NCI-H1105 treated with DMSO at 0.1 percent for 48 hours (cell line): ENCODE measurements around the gene NXPH1.

Source experiments
- DNase-seq: peaks from one replicate; lab custom pipeline; 2025; lab: John Stamatoyannopoulos, UW

Gene NXPH1

GRCh38 chr7:8594115-8594514 lies 160.7 kb downstream of the NXPH1 start:
- no peak for DNase-seq

- DNase-seq, result peak; percentile 94
Measured at GRCh38 chr7:8597565-8597964, 164.2 kb downstream of the NXPH1 start.

GRCh38 chr7:8601121-8601520 lies 167.7 kb downstream of the NXPH1 start:
- no peak for DNase-seq

DNA sequence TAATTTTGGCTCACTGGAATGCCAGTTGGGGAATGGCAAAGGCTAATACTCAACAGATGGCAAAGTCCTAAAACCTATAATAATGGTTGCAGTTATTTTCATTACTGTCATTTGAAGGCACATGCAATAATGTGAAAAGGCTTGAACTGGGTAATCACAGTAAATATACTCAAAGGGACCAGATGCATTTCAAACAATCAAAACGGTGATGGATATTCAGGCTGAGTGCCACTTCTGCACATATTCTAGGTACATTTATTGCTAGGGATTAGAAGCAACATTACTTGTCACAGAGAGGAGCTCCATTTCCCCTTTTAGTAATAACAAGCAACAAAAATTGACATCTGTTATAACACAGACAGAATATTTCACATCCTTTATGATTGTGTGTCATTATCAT lies 171.8 kb downstream of the NXPH1 start:
- DNase-seq, result peak; percentile 41

DNA sequence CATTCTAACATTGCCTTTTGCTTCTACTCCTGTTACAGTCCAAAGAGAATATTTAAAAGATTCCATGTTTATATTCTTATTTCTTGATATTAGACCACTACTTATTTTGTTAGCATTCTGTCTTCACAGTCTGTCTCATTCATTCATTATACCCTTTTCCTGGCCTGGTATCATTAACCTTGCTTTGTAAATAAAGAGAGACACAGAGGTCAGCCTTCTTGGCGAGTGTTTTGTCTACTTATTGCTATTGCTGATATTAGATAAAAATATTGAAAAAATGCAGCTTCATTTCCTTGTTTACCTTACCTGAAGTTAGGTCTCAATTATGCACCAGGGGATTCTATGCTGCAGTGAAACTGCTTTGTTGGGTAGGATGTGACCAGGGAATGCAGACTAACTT lies 179.2 kb downstream of the NXPH1 start:
- no peak for DNase-seq

- no peak for DNase-seq
Measured at GRCh38 chr7:8613191-8613590, 179.8 kb downstream of the NXPH1 start.

DNA sequence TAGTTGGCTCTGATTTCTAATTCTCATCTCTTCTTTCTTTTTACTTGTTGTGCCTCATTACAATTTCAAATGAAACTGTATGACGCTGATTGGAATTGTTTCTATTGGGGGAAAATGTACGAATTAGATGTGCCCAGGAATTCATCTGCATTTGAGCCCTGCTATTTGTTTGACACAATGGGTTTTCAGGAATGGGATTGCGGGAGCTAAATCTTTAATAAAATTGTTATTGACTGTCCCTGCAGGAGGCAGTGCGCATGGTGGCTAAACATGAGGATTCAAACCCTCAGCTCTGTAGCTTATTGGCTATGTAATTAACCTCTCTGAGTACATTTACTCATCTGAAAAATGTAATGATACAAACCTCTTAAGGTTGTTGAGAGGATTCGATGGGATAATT lies 181.6 kb downstream of the NXPH1 start:
- DNase-seq, result no peak

GRCh38 chr7:8618441-8619070 lies 185.1 kb downstream of the NXPH1 start:
- DNase-seq, result no peak

DNA sequence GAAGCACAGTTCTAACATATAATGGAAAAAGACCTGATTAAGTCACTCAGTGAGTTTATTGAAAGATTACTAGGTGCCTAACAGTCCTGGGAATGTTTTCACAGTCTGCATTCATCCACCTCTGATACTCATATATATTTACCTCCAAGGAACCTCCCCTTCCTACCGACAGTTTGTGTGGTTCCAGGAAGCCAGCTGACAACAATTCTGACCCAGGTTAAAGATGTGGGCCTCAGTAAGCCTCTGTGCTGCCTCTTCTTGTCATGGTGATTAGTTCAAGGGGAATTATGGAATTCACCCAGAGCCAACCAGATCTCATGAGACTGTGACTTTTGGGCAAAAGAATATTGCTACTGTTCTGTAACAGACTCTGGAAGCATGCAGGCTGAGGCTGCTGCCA lies 186.8 kb downstream of the NXPH1 start:
- no peak for DNase-seq

- no peak for DNase-seq
Measured at GRCh38 chr7:8625612-8626011, 192.2 kb downstream of the NXPH1 start.

- peak; percentile 84 for DNase-seq
Measured at GRCh38 chr7:8627325-8627724, 193.9 kb downstream of the NXPH1 start.

GRCh38 chr7:8628656-8629055 lies 195.2 kb downstream of the NXPH1 start:
- no peak for DNase-seq

GRCh38 chr7:8629504-8629903 lies 196.1 kb downstream of the NXPH1 start:
- no peak for DNase-seq

GRCh38 chr7:8637322-8637721 lies 203.9 kb downstream of the NXPH1 start:
- DNase-seq, result peak; percentile 85

DNA sequence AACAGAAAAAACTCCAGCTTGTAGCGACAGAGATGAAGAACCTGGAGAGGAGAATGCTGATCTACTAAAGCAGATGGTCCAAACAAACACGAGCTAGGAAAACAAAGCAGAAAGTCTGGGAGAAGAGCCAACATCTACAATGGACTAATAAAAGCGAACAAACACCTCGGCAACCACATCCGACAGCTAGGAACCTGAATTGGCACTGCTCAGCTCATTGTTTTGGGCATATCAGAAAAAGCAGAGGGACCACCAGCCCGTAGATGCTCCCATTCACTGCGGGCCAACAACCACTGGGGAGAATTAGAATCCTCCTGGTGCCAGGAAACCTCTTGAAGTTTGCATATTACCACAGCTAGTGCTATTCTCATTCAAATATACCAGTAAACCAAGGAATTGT lies 204.7 kb downstream of the NXPH1 start:
- DNase-seq, result peak; percentile 100

DNA sequence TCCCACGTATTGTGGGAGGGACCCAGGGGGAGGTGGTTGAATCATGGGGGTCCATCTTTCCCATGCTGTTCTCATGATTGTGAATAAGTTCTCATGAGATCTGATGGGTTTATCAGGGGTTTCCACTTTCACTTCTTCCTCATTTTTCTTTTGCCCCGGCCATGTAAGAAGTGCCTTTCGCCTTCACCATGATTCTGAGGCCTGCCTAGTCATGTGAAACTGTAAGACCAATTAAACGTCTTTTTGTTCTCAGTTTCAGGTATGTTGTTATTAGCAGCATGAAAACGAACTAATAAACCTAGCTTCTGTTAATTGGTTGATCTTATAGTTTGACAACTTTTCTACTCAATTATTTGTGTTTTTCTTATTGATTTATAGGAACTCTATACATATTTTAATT lies 206.3 kb downstream of the NXPH1 start:
- DNase-seq, result no peak

DNA sequence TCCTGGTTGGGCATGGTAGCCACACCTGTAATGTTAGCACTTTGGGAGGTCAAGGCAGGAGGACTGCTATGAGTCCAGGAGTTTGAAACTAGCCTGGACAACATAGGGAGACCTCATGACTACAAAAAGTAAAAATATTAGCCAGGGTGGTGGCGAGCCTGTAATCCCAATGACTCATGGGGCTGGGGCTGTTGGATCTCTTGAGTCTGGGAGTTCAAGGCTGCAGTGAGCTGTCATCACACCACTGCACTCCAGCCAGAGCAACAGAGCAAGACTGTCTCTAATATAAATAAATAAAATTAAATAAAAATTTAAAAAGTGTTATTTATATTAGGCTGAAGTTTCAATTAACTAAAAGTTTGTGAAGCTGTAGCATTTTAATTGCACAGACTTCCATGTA lies 207.3 kb downstream of the NXPH1 start:
- DNase-seq, result no peak

DNA sequence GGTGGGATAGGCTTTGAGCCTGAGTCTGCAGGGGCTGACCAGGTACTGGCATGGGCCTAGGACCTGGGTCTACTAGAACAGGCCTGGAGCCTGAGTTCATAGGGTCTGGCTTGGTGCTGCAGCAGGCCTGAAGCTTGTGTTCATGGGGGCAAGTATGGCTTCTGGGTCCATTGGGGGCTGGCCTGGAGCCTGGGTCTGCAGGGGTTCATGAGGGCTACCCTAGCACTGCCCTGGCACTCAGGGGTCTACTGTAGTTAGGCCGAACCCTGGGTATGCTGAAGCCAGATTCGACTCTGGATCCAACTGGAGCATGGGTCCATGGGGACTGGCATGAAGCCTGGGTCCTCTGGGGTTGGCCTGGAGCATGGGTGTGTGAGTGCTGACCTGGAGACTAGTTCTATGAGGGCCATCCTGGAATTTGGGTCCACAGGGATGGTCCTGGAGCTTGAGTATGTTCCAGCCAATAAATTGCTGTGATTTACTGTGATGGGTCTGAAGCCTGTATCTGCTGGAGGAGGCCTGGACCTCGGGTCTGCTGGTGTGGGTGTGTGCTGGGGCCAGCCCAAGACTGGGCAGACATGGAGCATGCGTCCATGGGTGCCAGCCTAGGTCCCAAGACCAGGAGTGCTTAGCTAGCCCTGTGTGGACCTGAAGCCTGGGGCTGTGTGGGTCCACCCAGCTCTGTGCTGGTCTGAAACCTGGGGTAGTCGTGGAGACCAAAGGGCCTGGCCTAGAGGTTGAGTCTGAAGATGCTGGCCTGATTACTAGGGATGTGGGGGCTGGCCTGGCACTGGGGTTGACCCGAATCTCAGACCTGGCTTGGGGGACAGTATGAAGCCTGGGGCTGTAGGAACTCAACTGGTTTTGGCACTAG lies 235.5 kb downstream of the NXPH1 start:
- DNase-seq, result no peak

DNA sequence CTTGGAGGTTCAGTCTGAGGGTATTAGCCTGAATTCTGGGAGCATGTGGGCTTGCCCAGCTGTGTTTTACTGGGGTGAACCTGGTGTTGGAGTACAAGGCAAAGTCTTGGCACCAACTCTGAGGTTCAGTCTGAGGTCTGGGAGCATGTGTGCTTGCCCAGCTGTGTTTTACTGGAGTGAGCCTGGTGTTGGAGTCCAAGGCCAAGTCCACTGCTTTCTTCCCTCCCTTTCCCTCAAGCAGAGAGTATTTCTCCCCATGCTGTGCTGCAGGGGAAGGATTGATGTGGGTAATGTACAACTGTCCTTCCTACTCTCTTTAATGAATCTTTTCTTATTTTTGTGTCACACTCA lies 236.1 kb downstream of the NXPH1 start:
- DNase-seq, result no peak

DNA sequence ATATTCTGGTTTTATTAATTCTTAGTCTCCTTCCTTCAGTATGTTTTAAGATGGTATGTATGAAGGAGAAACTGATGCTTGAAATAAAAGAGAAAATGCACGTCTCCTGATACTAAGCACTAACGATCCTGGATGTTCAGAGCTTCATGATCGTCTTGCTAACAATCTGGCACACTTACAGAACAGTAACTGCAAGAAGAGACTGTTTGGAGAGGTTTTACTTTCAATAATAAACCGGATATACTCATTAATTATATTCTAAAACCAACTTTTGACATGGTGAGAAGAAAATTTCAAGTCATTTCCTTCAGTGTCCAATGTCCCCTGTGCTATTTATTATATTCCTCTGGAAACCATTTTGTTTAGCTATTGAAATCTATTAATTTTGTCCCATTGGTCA lies 251.0 kb downstream of the NXPH1 start:
- no peak for DNase-seq

- peak; percentile 16 for DNase-seq
Measured at GRCh38 chr7:8699875-8700624, 266.6 kb downstream of the NXPH1 start.

DNA sequence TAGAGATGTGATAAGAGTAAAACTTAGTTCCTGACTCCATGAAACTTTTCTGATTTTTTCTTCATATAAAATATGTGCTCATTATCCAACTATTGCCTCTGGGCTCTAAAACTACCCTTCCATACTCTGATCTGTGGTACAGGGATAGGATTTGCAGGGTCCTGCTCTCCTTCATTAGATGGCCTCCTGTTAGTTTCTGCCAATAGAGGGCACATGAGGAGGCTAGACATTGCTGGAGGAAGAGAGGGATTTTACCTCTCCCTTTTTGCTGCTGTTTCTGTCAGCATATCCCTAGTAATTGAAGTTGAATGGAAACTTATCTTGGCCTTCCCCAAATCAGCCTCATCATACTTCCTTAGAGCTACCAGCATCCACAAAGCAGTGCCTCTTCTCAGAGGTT lies 269.4 kb downstream of the NXPH1 start:
- DNase-seq, result no peak

DNA sequence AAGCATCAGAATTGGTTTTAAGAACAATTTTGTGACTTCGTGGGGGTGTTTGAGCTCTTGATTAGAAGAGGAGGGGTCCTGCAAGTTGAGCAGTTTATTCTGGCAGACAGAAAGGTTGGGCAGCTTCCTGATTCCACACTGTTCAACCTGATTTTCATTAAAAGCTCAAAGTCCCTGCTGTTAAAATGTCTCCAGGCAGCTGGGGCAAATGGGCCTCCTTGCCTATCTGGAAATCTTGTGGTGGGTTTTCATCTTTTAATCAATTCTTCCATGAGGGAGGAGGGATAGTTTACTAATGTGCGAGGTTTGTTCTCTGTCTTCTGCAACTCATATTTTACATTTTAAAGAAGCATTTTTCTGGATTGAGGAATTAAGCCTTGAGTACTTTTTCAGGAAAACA lies 276.7 kb downstream of the NXPH1 start:
- DNase-seq, result no peak
